Measurements from ENCODE around the gene ASPSCR1. TPM values are rescaled to one million over a fixed set of nuclear protein-coding genes. Genes with fewer than 3 reads are reported as not detected.

The ASPSCR1 gene
- total RNA-seq, 1 donor from 2014 or later: 30.4 TPM

DNA sequence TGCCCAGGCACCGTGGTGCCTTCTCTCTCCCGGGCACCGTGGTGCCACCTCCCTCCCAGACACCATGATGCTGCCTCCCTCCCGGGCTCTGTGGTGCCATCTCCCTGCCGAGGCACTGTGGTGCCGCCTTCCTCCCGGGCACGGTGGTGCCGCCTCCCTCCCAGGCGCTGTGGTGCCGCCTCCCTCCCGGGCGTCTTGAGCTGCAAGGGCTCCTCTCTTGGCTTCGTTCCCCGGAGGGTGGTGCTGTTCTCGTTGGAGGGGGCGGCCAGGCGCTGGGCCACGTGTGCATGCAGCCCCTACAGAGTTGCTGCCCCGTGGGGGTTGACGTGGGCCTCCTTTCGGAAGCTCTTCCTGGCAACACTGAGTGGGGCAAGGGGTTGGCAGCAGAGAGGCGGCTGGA is 37.0 kb downstream of the ASPSCR1 start:
- no peak overlapping the region for H3K27ac Mint-ChIP-seq (ENCODE audit: unreplicated experiment)
- H3K4me1 Mint-ChIP-seq (ENCODE audit: low read depth): no peaks in the 10 kb centered on the region
- TF ChIP-seq, protein P1, sequence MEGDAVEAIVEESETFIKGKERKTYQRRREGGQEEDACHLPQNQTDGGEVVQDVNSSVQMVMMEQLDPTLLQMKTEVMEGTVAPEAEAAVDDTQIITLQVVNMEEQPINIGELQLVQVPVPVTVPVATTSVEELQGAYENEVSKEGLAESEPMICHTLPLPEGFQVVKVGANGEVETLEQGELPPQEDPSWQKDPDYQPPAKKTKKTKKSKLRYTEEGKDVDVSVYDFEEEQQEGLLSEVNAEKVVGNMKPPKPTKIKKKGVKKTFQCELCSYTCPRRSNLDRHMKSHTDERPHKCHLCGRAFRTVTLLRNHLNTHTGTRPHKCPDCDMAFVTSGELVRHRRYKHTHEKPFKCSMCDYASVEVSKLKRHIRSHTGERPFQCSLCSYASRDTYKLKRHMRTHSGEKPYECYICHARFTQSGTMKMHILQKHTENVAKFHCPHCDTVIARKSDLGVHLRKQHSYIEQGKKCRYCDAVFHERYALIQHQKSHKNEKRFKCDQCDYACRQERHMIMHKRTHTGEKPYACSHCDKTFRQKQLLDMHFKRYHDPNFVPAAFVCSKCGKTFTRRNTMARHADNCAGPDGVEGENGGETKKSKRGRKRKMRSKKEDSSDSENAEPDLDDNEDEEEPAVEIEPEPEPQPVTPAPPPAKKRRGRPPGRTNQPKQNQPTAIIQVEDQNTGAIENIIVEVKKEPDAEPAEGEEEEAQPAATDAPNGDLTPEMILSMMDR (IDR thresholded peaks at IDR 0.05): no peak
- no peaks in the 10 kb centered on the region for H3K9me3 Mint-ChIP-seq (ENCODE audit: low read depth)
- no peak for DNase-seq (ENCODE audit: low spot score)
- H3K4me3 Mint-ChIP-seq (ENCODE audit: unreplicated experiment): no peak overlapping the region
- no peaks in the 10 kb centered on the region for H3K36me3 Mint-ChIP-seq (ENCODE audit: low read depth)
- H3K27me3 Mint-ChIP-seq (ENCODE audit: low read depth): no peaks in the 10 kb centered on the region

DNA sequence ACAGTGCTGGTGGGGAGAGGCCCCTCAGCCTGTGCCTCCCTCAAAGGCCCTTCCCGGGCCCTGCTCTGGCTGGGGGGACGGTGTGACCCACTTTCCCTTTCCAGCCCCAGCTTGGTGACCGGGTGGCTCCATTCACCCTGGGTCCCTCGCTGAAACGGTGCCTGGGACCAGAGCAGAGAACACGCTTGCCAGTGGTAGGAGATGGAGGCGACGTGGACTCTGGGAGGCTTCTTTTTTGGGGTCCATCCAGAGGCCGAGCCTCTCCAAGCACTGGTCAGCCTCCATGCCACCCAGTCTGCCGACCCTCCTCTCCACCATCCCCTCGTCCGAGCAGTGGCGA is 37.5 kb downstream of the ASPSCR1 start:
- Mint-ChIP-seq H3K4me3 (ENCODE audit: unreplicated experiment) (no peak overlapping the region), H3K36me3 (ENCODE audit: low read depth) (no peaks in the 10 kb centered on the region), H3K27me3 (ENCODE audit: low read depth) (no peaks in the 10 kb centered on the region), H3K27ac (ENCODE audit: unreplicated experiment) (no peak overlapping the region), H3K9me3 (ENCODE audit: low read depth) (no peaks in the 10 kb centered on the region), H3K4me1 (ENCODE audit: low read depth) (no peaks in the 10 kb centered on the region)
- TF ChIP-seq, protein P1 (IDR thresholded peaks at IDR 0.05): no peak
- DNase-seq (ENCODE audit: low spot score): no peak

DNA sequence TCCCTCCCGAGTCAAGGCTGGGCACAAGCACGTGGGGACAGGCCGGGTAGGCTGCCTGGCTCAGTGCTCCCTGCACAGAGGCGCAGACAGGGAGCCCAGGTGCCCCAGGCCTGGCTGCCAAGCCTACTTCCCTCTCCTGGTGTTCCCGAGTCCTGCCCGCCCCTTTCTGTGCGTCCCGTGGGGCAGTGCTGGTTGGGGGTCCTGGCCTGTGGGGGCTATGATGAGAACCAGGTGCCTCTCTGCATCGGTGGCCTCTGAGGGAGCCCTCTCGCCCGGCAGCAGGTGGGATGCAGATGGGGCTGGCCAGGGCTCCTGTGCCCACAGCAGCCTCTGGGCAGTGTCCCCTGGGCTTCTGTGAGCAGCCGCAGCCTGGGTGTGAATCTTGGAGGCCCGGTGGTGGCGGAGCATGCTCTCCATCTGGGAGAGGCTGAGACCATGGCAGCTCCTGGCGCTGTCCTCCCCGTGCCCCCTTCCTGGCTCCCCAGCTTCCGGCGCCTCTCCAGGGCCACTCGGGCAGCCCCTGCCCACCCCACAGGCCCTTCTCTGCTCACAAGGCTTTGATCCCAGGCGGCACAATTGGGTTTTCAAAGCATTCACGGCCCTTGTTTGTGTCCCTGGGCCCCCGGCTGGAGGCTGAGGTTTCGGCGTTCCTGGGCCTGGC is 38.0 kb downstream of the ASPSCR1 start:
- Mint-ChIP-seq H3K27me3 (ENCODE audit: low read depth) (no peaks in the 10 kb centered on the region), H3K27ac (ENCODE audit: unreplicated experiment) (no peak overlapping the region), H3K4me3 (ENCODE audit: unreplicated experiment) (no peak overlapping the region), H3K4me1 (ENCODE audit: low read depth) (no peaks in the 10 kb centered on the region), H3K36me3 (ENCODE audit: low read depth) (no peaks in the 10 kb centered on the region), H3K9me3 (ENCODE audit: low read depth) (no peaks in the 10 kb centered on the region)
- no peak for DNase-seq (ENCODE audit: low spot score)
- TF ChIP-seq, protein P1 (IDR thresholded peaks at IDR 0.05): no peak

- H3K9me3 Mint-ChIP-seq (ENCODE audit: low read depth): no peaks in the 10 kb centered on the region
- DNase-seq (ENCODE audit: low spot score): no peak
- no peak overlapping the region for H3K27ac Mint-ChIP-seq (ENCODE audit: unreplicated experiment)
- no peaks in the 10 kb centered on the region for H3K27me3 Mint-ChIP-seq (ENCODE audit: low read depth)
- H3K36me3 Mint-ChIP-seq (ENCODE audit: low read depth): no peaks in the 10 kb centered on the region
- TF ChIP-seq, protein P1 (IDR thresholded peaks at IDR 0.05): no peak
- H3K4me3 Mint-ChIP-seq (ENCODE audit: unreplicated experiment): no peak overlapping the region
- H3K4me1 Mint-ChIP-seq (ENCODE audit: low read depth): peaks cover under 1% of the 10 kb centered on the region
These were observed 38.8 kb downstream of the ASPSCR1 start for GRCh38 chr17:82016061-82016874.

- Mint-ChIP-seq H3K27ac (ENCODE audit: unreplicated experiment) (no peak overlapping the region), H3K4me1 (ENCODE audit: low read depth) (peaks cover 8% of the 10 kb centered on the region), H3K27me3 (ENCODE audit: low read depth) (no peaks in the 10 kb centered on the region), H3K9me3 (ENCODE audit: low read depth) (no peaks in the 10 kb centered on the region), H3K4me3 (ENCODE audit: unreplicated experiment) (no peak overlapping the region), H3K36me3 (ENCODE audit: low read depth) (no peaks in the 10 kb centered on the region)
- TF ChIP-seq, protein P1 (IDR thresholded peaks at IDR 0.05): no peak
- DNase-seq (ENCODE audit: low spot score): no peak
These were observed 39.5 kb downstream of the ASPSCR1 start for GRCh38 chr17:82016875-82017459.

Measured in chondrocyte (in vitro differentiated cells).